ENCODE measurements around the gene SERINC5.
"Not testable (repeated sequence)": the region's sequence is repeated elsewhere in the genome, so short reads cannot be mapped to it uniquely, and the experiment has no call there.

Gene SERINC5

GRCh38 chr5:80161165-80161564, 94.7 kb downstream of the SERINC5 start:
- DNase-seq = no peak

GRCh38 chr5:80160242-80160641, 95.6 kb downstream of the SERINC5 start:
- DNase-seq = no peak

- no peak for DNase-seq
Measured at GRCh38 chr5:80159133-80159815, 96.6 kb downstream of the SERINC5 start.

- DNase-seq = no peak
Measured at GRCh38 chr5:80156156-80156555, 99.7 kb downstream of the SERINC5 start.

GRCh38 chr5:80154749-80155148, 101.1 kb downstream of the SERINC5 start:
- no peak for DNase-seq

GRCh38 chr5:80154289-80154688, 101.6 kb downstream of the SERINC5 start:
- DNase-seq = not testable (repeated sequence)

- DNase-seq = peak; percentile 31
Measured at GRCh38 chr5:80153586-80154126, 102.2 kb downstream of the SERINC5 start.

- DNase-seq = peak; percentile 58
Measured at GRCh38 chr5:80152778-80153177, 103.1 kb downstream of the SERINC5 start.

- no peak for DNase-seq
Measured at GRCh38 chr5:80151890-80152289, 104.0 kb downstream of the SERINC5 start.

GRCh38 chr5:80150731-80151130, 105.1 kb downstream of the SERINC5 start:
- DNase-seq = no peak

- no peak for DNase-seq
Measured at GRCh38 chr5:80149161-80149609, 106.7 kb downstream of the SERINC5 start.

GRCh38 chr5:80147119-80147815, 108.6 kb downstream of the SERINC5 start:
- DNase-seq = no peak

- DNase-seq = no peak
Measured at GRCh38 chr5:80146046-80146445, 109.8 kb downstream of the SERINC5 start.

GRCh38 chr5:80143491-80143890, 112.4 kb downstream of the SERINC5 start:
- DNase-seq = no peak

- DNase-seq = no peak
Measured at GRCh38 chr5:80142996-80143395, 112.9 kb downstream of the SERINC5 start.

GRCh38 chr5:80141681-80142080, 114.2 kb downstream of the SERINC5 start:
- DNase-seq = no peak

GRCh38 chr5:80141147-80141671, 114.6 kb downstream of the SERINC5 start:
- DNase-seq = no peak

GRCh38 chr5:80140496-80140895, 115.4 kb downstream of the SERINC5 start:
- no peak for DNase-seq

- no peak for DNase-seq
Measured at GRCh38 chr5:80139466-80139972, 116.3 kb downstream of the SERINC5 start.

- DNase-seq = no peak
Measured at GRCh38 chr5:80138486-80138885, 117.4 kb downstream of the SERINC5 start.

GRCh38 chr5:80136798-80137197, 119.0 kb downstream of the SERINC5 start:
- DNase-seq = not testable (repeated sequence)

GRCh38 chr5:80134876-80135275, 121.0 kb downstream of the SERINC5 start:
- DNase-seq = no peak

- no peak for DNase-seq
Measured at GRCh38 chr5:80129146-80129545, 126.7 kb downstream of the SERINC5 start.

GRCh38 chr5:80128141-80128540, 127.7 kb downstream of the SERINC5 start:
- no peak for DNase-seq
